8988T (cell line): Measurements from ENCODE around the gene PRR4.

Experiments used
- DNase-seq: peaks from one replicate; pipeline ENCODE4 v3.0.0; 2011

PRR4 gene, protein sequence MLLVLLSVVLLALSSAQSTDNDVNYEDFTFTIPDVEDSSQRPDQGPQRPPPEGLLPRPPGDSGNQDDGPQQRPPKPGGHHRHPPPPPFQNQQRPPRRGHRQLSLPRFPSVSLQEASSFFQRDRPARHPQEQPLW

DNA sequence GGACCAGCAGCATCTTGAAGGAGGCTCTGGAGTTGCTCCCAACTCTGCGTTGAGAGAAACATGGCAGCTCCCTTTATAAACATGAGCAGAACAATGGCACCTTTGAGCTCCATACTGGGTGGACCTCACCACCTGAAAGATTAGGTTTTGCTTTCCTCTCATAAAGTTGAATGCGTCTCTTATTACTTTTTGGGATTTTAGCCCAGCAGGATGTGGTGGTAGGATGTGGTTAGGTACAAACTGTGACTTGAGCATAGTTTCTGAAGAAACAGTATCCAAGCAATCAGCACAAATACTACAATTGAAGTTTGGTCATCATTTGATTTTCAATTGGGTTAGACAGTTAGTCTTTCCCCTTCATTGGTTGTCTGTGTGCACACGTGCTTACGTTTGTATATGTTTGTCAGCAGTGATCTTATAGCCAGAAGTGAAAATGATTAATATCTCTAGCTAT lies at the start of gene PRR4:
PRR4 (minus strand) TSS at position 51 of the 454 bp plus-strand sequence; CDS start at position 13, 38 bp downstream.
- no peak for DNase-seq

DNA sequence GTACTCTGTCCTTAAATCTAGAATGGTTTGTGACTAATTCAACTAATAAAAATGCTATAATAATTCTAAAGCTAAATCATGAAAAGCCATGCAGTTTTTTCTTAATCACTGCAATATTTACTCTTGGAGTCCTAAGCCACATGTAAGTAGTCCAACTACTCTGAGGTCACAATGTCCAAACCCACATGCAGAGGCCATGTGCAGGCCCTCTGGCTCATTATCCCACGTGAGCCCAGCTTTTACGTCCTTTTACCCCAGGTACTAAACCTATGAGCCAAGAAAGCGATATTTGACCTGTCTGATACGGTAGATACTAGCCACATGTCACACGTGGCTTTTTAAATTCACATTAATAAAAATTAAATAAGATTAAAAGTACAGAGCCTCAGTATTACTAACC lies 47.6 kb upstream of the PRR4 start:
- DNase-seq: no peak

DNA sequence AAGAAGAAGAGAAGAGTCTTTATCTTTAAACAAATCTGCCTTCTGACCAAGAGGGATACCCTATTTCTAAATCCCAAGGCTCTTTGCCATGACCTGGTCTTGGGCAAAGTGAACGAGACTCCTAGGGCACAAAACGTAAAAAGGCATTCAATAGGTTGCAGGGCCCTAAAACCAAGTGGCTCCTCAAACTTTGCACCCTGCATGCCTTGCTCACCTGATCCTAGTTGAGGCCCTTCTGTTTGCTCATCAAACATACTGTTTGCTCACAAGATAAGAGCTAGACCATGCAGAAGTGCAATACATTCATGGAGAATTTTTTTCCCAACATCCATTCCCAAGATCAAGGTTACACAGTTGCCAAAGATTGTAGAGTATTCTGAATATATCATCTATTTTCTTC lies 42.7 kb upstream of the PRR4 start:
- DNase-seq: no peak

DNA sequence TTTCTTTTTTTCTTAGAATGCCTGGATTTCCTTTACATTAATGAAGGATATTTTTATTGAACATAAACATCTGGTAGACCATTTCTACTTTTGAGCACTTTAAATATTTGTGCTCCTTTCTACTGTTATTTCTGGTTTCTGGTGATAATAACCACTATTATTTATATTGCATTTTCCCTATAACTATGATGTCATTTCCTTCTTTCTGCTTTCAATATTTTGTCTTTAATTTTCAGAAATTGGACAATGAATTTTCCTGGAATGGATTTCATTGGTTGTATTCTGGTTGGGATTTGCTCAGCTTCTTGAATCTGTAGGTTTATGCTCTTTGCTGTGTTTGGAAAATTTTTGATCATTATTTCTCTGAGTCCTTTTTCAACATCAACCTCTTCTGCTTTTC lies 40.0 kb upstream of the PRR4 start:
- no peak for DNase-seq

DNA sequence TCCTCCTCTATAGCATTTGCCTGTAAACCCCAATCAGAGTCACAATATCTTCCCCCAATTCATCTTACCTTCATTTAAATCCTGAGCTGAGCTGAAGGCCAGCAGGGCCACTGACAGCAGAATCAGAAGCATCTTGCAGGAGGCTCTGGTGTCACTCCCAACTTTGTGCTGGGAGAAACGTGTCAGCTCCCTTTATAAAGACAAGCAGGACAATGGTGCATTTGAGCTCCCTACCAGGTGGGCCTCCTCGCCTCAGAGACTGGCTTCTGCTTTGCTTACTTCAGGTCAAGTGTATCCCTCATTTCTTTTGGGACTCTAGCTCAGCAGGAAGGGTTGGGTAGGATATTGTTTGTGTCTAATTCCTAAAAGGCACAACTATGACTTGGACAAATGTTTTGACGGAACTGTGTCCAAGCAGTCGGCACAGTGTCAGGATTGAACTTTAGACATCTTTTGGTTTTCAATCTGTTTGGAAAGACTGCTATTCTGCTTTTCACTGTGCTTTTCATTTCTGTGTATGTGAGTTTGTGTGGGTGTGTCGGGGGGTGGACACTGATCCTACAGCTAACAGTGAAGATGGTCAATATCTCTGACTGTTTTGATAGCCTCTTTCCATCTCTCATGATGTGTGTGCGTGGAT lies 34.9 kb upstream of the PRR4 start, which contains the start of gene PRH1:
PRH1 (minus strand) TSS at position 170 of the 640 bp plus-strand sequence; CDS start at position 132, 38 bp downstream.
- DNase-seq: no peak

DNA sequence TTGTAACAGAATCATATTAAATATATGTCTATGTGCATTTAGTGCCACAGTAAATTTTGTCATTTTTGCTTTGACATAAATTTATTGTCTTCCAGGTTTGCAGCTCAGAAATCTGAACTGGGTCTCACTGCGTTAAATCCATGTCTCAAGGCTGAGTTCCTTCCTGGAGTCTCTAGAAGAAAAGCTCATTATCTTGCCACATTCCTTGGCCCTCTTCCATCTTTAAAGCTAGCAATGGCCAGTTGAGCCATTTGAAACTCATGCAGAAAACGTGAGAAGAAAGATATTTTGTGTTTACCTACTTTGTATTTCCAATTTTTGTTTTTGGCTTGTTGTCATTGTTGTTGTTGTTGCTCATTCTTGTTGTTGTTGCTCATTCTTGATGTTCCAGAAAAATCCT lies 24.1 kb upstream of the PRR4 start:
- no peak for DNase-seq

DNA sequence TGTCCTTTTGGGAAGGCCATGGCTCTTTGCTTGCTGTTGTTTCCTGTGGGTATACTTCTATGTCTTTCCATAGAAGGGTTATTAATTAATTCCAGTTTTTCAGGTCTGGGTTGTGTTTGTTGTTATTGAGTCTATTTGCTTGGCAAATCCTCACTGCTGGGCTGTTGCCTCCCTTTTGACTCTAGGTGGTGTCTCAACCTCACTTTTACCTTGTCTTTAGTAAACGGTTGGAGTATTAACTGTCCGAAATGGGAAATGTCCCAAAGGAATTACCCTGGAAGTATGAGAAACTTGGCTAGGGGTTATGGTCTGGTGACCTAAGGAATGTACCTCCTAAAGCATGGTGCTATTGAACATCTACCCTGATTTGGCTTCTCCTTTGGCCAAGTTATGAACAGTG lies 18.1 kb upstream of the PRR4 start:
- DNase-seq: no peak

DNA sequence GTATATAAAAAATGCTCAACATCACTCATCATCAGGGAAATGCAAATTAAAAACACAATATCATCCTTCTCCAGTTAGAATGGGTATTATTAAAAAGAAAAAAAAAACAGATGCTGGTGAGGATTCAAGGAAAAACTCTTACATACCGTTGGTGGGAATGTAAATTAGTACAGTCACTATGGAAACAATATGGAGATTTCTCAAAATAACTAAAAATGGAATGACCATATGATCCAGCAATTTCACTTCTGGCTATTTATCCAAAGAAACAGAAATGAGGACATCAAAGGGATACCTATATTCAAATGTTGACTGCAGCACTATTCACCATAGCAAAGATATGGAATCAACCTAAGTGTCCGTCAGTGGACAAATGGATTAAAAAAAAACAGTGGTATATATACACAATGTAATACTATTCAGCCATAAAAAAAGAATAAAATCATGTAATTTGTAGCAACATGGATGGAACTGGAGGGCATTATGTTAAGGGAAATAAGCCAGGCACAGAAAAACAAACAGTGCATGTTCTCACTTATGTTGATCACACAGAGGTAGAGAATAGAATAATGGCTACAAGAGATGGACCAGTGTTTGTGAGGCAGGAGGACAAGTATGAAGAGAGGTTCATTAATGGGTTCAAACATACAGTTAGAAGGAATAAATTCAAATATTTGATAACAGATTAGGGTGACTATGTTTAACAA lies 14.4 kb upstream of the PRR4 start:
- DNase-seq: no peak

DNA sequence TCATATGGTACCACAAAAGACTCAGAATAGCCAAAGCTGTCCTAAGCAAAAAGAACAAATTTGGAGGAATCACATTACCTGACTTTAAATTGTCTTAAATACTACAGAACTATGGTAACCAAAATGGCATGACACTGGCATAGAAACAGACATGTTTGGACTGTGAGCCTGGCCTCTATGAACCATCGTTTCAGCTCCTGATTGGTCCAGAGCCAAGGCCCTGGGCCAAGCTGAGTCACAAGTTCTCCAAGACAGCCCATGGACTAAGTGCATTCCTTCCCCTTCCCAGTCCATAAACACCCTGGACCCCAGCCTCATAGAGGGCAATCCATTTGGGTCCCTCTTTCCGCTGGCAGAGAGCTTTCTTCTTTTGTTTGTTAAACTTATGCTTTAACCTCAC lies 12.1 kb upstream of the PRR4 start:
- DNase-seq: no peak

DNA sequence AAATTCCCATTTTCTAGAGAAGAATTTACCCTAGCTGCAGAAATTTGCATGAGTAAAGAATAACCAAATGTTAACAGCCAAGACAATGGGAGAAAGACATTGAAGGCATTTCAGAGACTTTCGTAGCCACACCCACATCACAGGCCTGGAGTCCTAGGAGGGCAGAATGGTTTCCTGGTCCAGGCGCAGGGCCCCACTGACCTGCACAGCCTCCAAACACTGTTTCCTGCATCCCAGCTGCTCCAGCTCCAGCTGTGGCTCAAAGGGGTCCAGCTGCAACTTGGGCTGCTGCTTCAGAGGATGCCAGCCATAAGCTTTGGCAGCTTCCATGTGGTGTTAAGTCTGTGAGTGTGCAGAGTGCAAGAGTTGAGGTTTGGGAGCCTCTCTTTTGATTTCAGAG lies 6.5 kb upstream of the PRR4 start:
- no peak for DNase-seq

DNA sequence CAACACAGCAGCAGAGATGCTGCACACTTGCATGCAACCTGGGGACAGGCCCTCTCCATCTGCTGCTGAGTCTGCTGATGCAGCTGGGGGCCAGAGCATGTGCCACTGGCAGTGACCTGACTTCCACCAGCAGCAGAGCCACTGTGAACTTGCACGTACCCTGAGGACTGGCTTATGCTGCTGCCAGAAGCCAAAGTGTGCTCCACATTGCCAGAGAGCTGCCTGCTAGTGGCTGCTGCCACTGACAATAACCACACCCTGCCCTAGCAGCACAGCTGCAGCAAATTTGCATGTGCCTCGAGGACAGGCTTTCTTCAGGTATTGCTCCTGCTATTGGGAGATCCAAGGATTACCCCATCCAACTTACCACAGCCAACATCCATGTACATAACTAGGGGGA lies 4.5 kb upstream of the PRR4 start:
- no peak for DNase-seq

DNA sequence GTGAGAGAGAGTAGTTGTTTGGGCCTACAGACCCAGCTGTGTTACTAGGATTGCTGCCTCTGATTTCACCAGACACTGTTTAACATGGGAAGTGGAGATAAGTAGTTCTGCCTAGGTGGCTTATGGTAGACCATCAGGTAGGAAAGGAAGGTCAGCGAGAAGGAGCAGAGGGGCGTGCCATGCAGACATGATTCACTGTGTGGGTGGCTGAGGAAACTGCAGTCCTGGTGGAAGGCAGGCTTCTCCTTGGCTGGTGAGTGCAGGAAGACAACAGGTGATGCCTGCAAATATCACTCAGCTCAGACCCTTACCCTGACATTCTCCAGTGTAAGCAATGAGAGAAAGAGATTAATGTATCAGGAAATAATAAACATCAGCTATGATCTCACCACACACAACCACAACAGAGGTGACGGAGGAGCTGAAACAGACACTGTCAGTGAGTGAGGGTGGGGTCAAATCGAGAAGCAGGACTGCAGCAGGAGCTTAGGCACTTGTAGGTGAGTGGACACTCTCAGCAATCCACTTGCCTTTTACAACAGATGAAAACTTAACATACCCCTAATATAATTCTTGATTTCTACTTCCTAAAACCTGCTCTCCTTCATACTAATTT lies 2.1 kb upstream of the PRR4 start:
- DNase-seq: no peak

DNA sequence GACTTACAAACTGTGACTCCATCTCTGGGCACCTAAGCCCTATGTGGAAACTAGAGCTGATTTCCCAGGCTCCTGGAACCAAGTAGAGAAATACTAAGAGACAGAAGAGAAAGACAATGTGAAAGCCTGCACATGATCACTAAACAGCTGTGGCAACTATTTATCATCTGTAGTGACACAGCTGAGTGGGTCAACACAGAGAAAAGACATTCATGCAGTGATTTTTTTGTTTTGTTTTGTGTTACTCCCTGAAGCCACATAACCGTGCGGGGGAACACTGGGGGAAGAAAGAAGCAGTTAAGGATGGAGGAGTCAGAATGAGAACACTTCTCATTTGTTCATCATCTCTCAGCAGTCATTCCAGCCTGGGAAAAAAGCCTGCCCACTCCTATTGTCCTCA lies 1.5 kb downstream of the PRR4 start:
- no peak for DNase-seq

DNA sequence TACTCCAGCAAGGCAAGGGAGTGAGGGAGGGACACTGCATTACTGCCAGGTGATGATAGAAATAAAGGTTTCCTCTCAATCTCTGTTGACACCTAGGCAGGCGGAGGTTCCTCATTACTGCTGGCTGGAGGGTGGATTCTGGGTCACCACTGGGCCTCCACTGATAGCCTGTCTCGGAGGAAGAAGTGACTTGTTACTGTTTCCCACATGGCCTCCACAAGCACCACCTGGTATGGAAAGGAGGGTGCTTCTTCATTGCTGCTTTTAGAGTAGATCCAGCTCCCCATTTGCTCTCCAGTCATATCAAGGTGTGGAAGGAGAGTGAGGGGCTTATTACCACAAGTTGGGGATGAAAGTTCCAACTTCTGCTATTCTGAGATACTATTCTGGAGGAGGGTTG lies 6.4 kb downstream of the PRR4 start:
- no peak for DNase-seq

DNA sequence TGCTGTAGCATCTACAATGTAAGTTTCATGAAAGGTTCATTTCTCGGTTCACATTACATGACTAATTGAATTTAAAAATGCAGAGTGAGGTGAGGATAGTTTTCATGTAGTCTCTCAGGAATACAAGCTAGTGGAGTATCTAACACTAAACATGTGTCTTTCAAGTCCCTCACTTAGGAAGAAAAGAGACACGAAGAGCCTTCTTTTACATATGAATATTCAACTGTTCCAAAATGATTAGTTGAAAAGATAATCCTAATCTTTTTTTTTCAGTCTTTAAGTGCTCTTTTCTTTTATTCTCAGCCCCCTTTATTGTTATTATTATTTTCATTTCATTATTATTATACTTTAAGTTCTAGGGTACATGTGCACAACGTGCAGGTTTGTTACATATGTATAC lies 10.8 kb downstream of the PRR4 start:
- DNase-seq: no peak

DNA sequence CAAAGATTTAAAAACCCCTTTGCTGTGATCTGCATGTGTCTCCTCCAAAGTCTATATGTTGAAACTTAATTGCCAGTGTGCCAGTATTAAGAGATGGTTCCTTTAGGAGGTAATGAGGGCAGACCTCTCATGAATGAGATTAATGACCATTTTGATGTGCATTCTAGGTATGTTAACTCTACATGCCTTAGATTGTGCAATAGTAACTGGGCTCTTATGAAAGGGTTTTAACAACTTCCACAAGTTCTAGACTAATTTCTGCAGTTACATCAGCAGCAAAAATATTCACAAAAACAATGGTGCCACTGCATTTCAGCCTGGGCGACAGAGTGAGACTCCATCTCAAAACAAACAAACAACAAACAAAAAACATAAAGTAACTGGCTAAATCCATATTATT lies 19.3 kb downstream of the PRR4 start:
- no peak for DNase-seq

DNA sequence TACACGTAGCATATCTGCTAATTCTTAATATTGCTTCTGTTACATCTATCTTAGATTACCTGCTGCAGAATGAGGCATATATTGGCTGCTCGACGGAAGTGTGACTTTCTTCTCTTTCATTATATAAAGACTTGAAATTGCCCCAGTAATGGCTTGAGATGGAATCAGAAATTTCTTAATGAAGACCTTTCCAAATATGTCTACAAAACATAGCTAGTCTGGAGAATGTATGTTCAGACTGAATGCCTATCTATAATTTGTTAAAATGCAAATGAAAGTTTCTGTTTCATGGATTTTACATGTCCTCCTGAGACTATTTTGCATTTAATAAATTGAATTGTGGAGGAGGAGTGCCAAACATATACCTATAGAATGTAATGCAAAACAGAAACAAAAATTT lies 23.0 kb downstream of the PRR4 start, which contains the start of gene TAS2R10:
TAS2R10 (minus strand) TSS at position 101 of the 400 bp plus-strand sequence; CDS start at position 12, 89 bp downstream.
- no peak for DNase-seq

DNA sequence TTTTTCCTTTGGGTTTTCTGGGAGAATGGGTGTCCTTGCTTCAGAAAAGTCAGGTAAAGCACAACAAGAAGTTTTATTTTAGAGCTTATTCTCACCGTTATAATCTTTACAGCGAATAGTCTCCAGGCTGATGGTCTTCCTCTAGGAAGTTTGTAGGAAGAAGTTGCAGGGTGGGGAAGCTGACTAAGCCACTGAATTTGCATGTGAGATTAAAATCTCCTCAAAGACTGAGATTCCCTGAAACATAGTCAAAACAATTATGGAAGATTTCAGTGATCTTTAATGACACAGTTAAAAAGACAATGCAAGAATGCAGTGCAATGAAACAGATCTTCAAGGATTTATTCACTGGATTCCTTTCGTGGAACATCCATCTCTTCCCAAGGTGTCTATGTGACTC lies 24.3 kb downstream of the PRR4 start:
- DNase-seq: no peak

DNA sequence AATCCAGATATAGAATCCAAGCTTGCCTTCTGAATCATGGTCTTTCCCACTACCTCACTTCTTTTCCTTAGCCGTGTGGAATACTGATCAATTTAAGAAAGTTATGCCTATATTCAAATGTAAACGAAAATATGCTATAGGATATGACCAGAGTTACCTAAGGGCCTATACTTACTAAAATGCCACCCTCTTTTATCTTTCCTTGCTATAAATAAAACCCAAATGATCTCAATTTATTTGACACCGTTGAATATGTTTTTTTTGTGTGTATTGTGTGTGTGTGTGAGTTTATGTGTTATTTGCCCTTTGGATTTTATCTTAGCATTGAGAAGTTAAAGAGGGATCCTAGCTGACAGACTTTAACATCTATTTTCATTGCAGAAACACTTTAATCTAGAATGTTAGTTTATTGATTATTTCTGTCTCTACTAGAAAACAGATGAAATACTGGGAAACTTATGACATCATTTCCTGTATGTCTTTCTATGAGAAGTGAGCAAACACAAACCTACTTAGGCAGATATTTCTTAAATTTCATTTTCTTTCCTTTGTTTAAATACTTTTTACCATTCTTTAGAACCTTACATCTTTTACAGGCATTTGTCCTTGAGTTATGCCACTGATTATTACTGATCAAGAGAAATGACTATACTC lies 37.3 kb downstream of the PRR4 start:
- DNase-seq: no peak

DNA sequence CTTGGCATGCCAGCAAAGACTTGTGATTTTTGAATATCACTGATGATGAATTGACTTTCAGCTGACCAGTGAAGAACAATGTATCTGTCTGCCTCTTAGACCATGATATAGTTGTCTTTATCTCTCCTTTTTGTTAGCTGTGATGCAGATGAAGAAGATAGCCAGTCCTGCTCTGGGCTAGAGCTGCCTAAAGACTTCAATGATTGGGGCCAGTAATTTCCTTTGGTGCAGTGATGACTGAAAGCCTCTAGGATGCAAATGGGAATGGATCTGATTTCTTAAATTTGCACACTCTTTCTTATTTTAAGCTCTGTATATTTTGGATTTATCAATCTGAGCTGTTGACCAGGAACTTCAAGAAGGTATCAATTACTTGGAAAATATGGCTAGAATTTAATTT lies 39.2 kb downstream of the PRR4 start, which contains the start of gene TAS2R9:
TAS2R9 (minus strand) TSS at position 101 of the 400 bp plus-strand sequence; CDS start at position 8, 93 bp downstream.
- DNase-seq: no peak

DNA sequence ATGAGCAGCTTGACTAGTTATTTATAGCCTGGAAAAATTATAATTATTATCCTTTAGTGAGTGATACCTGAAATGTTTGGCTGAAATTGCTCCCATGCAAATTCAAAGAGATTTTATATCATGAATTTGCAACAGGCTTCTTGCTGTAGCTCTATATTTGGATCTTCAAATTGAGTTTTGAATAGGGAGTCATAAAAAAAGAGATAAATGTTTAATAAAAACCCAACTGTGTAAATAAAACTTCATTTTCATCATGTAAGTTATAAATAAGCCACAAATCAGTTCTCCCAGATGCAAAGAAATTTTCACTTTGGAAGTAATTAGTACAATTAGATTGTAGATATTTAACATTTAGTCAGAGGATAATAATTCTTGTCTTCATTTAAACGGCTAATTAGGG lies 42.1 kb downstream of the PRR4 start, which contains the start of gene TAS2R8:
TAS2R8 (minus strand) TSS at position 101 of the 400 bp plus-strand sequence. CDS start 306 bp downstream, outside the sequence.
- no peak for DNase-seq

DNA sequence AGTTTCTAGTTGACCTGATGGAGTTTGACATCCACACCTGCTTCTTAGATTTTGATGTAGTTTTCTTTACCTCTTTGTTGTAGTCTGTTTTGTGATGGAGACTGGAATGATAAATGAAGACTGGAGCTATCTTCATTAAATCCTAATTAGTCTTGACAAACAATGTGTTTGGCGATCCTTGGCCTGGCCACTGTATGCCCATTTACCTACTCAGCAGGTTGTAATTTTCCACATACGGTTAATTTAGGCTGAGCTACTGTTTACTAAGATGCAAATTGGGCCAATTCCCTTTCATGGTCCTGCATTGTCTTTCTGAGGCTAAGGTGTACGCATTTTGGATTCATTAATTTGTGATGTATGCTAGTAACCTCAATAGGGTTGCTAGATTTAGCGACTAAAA lies 46.7 kb downstream of the PRR4 start, which contains the start of gene TAS2R7:
TAS2R7 (minus strand) TSS at position 41 of the 400 bp plus-strand sequence. CDS start 57 bp downstream, outside the sequence.
- DNase-seq: no peak

DNA sequence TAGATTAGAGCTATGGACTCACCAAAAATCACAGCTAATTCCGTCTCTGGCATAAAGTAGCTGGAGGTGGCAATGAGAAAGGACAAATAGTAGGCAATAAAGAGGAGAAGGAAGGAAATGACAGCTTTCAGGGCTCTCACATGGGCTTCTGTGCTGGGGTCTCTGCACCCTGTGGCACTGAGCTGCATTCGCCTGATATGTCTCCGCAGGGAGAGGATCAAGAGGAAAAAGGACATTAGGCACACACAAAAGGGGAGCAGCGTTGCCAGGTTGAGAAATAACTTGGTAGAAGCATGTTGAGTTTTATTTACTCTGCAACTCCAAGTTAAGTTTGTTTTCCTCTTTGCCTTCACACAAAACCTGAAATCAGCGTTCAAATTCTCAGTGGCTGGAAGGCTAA lies 47.5 kb downstream of the PRR4 start:
- DNase-seq: no peak
